ENCODE results near the gene CRACR2A. TPM values are rescaled to one million over a fixed set of nuclear protein-coding genes. Genes with fewer than 3 reads are reported as not detected.

Gene CRACR2A
- total and polyA plus RNA-seq, 2 of the 13 experiments (the other 11 are each of a cell fraction or from before 2014, with no cell fraction given) = 0.09 to 0.20 TPM

GRCh38 chr12:3613641-3614395, 139.1 kb downstream of the CRACR2A start:
- no peaks in the 10 kb centered on the region for H3K79me2 ChIP-seq (ENCODE audit: insufficient read depth, low read length)
- no peak overlapping the region for H3K4me3 ChIP-seq (replicated peaks in 1 of 3; ENCODE audit: insufficient read depth in 1 of 3, low read depth in 2 of 3, low read length in 3 of 3)
- intact Hi-C loops (cut with micrococcal nuclease; ENCODE audit: unreplicated experiment) (no loop called here), in situ Hi-C loops (cut with HindIII; ENCODE audit: extremely low pct_ligation_motif_present, low pct_unique_long_range_greater_than_20kb) (no loop called here)
- FAIRE-seq = no peak
- no peak overlapping the region for H3K9ac ChIP-seq (ENCODE audit: insufficient read depth, low read depth, low read length)
- no peaks in the 10 kb centered on the region for H3K4me1 ChIP-seq (ENCODE audit: insufficient read depth, low read length)
- no TSS peak for BruUV-seq (replicated peaks)
- CTCF ChIA-PET (ENCODE audit: low intra/inter-chr PET ratio, low total read pairs) = no interaction called here
- H3K36me3 ChIP-seq (replicated peaks in 1 of 2; ENCODE audit: control insufficient read depth in 1 of 2, insufficient read depth in 2 of 2, low read length in 2 of 2) = no peaks in the 10 kb centered on the region
- peaks cover 1 to 13% of the 10 kb centered on the region in 2 experiments; a peak in 1 of 5 replicates for H3K27me3 ChIP-seq (ENCODE audit: control insufficient read depth in 1 of 2, insufficient read depth in 2 of 2, low read length in 2 of 2)
- no peak for ATAC-seq
- no peaks in the 10 kb centered on the region for H3K9me3 ChIP-seq (ENCODE audit: low read length)
- no peak overlapping the region for H3K27ac ChIP-seq (ENCODE audit: extremely low read length, insufficient read depth, low read length)
- H4K20me1 ChIP-seq (ENCODE audit: insufficient read depth, low read length) = no peaks in the 10 kb centered on the region
- WGBS (ENCODE audit: low lambda C conversion rate) = 54% methylated on average over 11 of the region's 13 CpGs
- POLR2A ChIA-PET = no interaction called here
- H3K4me2 ChIP-seq (ENCODE audit: low read depth, low read length) = no peak overlapping the region
- TF ChIP-seq PHF5A (CRISPR knock-in tag; IDR thresholded peaks at IDR 0.05; ENCODE audit: low read depth, unreplicated experiment) (no peak), HINFP (CRISPR knock-in tag; IDR thresholded peaks at IDR 0.05; ENCODE audit: low read depth) (no peak), HNRNPH1 (optimal IDR thresholded peaks at IDR 0.05; ENCODE audit: low read depth, low read length) (no peak), JUN (CRISPR knock-in tag; IDR thresholded peaks at IDR 0.05) (no peak), ZNF557 (CRISPR knock-in tag; IDR thresholded peaks at IDR 0.05) (no peak), ZBTB33 (CRISPR knock-in tag; IDR thresholded peaks at IDR 0.05) (no peak), ZKSCAN1 (IDR thresholded peaks at IDR 0.05; ENCODE audit: low read length) (no peak)
- no peak overlapping the region for H2AFZ ChIP-seq (ENCODE audit: low read length)
- DNase-seq (ENCODE audit: low spot score) = no peak

Data from HepG2 (cell line).